Measurements from ENCODE around the gene RFT1. TPM values are rescaled to one million over a fixed set of nuclear protein-coding genes. Genes with fewer than 3 reads are reported as not detected.

Gene RFT1
- total RNA-seq, 1 experiment from 2014 or later, result 33.6 TPM

DNA sequence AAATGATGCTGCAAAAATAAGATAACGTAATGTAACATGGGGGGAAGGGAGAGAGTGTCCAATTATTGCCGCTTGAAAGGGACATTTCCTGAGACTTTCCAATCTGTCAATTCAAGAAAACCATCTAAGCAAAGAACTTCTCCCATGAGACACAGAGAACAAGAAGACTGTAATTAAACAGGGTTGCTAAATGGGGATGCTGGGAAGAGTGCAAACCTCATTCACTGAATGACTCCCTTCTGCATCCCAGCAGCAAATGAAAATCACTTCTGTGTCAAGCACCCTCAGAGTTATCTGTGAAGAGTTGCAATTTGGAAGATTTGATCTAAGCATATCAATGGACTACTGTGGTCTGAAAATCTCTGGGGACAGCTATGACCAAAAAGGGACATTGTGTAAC lies 3.6 kb downstream of the RFT1 start:
- Histone ChIP-seq H3K9ac (ENCODE audit: low read length) (no peak overlapping the region), H3K4me3 (replicated peaks in 1 of 2; ENCODE audit: low read depth in 1 of 2, low read length in 2 of 2) (no peak overlapping the region), H3K4me1 (ENCODE audit: control insufficient read depth in 1 of 2, insufficient read depth in 2 of 2, low read length in 2 of 2) (peaks cover 10 to 19% of the 10 kb centered on the region in 2 experiments; a peak in 3 of 4 replicates), H4K20me1 (ENCODE audit: insufficient read depth) (no peaks in the 10 kb centered on the region), H3K36me3 (ENCODE audit: control insufficient read depth in 1 of 2, insufficient read depth in 2 of 2, low read length in 2 of 2) (peaks cover 17 to 28% of the 10 kb centered on the region in 2 experiments), H3K9me3 (ENCODE audit: control insufficient read depth in 1 of 2, insufficient read depth in 1 of 2, low read depth in 1 of 2, low read length in 2 of 2) (no peaks in the 10 kb centered on the region), H3K4me2 (ENCODE audit: low read length) (no peak overlapping the region), H3K27me3 (ENCODE audit: insufficient read depth, low read length) (no peaks in the 10 kb centered on the region), H3K27ac (ENCODE audit: low read depth, low read length) (no peak overlapping the region), H3K79me2 (ENCODE audit: insufficient read depth, low read length) (peaks cover 27% of the 10 kb centered on the region), H3K9me2 (ENCODE audit: insufficient read depth) (no peaks in the 10 kb centered on the region), H2AFZ (ENCODE audit: low read depth, low read length, poor library complexity, severe bottlenecking) (no peak overlapping the region)
- RAD21 ChIA-PET (ENCODE audit: low non-redundant PET in 1 of 2, low total read pairs in 2 of 2, uncharacterized antibody in 2 of 2, unreplicated experiment in 2 of 2), result no interaction called here
- POLR2A ChIA-PET, result no interaction called here
- CTCF ChIA-PET, result no interaction called here
- TF ChIP-seq ZFX (IDR thresholded peaks at IDR 0.05) (no peak), SIN3A (IDR thresholded peaks at IDR 0.05; ENCODE audit: low read depth) (no peak)
- TF ChIP-seq, protein P1, sequence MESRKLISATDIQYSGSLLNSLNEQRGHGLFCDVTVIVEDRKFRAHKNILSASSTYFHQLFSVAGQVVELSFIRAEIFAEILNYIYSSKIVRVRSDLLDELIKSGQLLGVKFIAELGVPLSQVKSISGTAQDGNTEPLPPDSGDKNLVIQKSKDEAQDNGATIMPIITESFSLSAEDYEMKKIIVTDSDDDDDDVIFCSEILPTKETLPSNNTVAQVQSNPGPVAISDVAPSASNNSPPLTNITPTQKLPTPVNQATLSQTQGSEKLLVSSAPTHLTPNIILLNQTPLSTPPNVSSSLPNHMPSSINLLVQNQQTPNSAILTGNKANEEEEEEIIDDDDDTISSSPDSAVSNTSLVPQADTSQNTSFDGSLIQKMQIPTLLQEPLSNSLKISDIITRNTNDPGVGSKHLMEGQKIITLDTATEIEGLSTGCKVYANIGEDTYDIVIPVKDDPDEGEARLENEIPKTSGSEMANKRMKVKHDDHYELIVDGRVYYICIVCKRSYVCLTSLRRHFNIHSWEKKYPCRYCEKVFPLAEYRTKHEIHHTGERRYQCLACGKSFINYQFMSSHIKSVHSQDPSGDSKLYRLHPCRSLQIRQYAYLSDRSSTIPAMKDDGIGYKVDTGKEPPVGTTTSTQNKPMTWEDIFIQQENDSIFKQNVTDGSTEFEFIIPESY (IDR thresholded peaks at IDR 0.05; ENCODE audit: extremely low read depth, insufficient replicate concordance, low read length), result no peak
- ATAC-seq, result no peak
- no peak for DNase-seq (ENCODE audit: low read depth, low spot score)
- no TSS peak for BruUV-seq (replicated peaks)
- intact Hi-C loops (cut with micrococcal nuclease), result no loop called here

DNA sequence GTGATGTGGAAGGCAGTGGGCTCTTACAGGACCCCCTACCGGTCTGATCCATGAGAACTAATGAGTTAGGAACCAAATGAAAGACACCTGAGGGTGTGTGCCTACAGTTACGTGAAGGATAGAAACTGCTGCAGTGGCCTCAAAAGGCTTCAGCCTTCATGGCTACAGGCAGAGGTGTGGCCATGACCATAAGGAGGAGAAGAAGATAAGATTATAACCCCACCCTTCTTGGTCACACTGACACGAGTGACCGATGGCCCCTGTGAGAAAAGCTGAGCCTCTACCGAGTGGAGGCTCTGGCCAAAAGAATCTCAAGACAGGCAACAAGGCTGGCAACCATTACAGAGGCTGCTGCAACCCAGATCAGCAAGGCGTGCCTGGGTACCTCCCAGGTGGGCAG lies 6.3 kb downstream of the RFT1 start:
- intact Hi-C loops (cut with micrococcal nuclease), result no loop called here
- CTCF ChIA-PET, result no interaction called here
- TF ChIP-seq, protein P2, sequence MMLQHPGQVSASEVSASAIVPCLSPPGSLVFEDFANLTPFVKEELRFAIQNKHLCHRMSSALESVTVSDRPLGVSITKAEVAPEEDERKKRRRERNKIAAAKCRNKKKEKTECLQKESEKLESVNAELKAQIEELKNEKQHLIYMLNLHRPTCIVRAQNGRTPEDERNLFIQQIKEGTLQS (IDR thresholded peaks at IDR 0.05), result no peak
- TF ChIP-seq EZH2 (IDR thresholded peaks at IDR 0.05), result no peak
- no peak for TF ChIP-seq RAD21 (IDR thresholded peaks at IDR 0.05; ENCODE audit: low read depth)
- TF ChIP-seq, protein P3, sequence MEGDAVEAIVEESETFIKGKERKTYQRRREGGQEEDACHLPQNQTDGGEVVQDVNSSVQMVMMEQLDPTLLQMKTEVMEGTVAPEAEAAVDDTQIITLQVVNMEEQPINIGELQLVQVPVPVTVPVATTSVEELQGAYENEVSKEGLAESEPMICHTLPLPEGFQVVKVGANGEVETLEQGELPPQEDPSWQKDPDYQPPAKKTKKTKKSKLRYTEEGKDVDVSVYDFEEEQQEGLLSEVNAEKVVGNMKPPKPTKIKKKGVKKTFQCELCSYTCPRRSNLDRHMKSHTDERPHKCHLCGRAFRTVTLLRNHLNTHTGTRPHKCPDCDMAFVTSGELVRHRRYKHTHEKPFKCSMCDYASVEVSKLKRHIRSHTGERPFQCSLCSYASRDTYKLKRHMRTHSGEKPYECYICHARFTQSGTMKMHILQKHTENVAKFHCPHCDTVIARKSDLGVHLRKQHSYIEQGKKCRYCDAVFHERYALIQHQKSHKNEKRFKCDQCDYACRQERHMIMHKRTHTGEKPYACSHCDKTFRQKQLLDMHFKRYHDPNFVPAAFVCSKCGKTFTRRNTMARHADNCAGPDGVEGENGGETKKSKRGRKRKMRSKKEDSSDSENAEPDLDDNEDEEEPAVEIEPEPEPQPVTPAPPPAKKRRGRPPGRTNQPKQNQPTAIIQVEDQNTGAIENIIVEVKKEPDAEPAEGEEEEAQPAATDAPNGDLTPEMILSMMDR (IDR thresholded peaks at IDR 0.05 in 2 of 3, conservative IDR thresholded peaks at IDR 0.05 in 1 of 3; ENCODE audit: borderline replicate concordance in 1 of 3, insufficient read depth in 1 of 3, low read depth in 2 of 3, low read length in 2 of 3), result no peak
- TF ChIP-seq SP1 (IDR thresholded peaks at IDR 0.05; ENCODE audit: low read depth), result no peak
- TF ChIP-seq EZH2phosphoT487 (IDR thresholded peaks at IDR 0.05; ENCODE audit: borderline replicate concordance), result no peak
- TF ChIP-seq CEBPB (IDR thresholded peaks at IDR 0.05; ENCODE audit: low read depth), result no peak
- no peak for TF ChIP-seq SIN3A (IDR thresholded peaks at IDR 0.05; ENCODE audit: low read depth)
- TF ChIP-seq, protein P1 (IDR thresholded peaks at IDR 0.05; ENCODE audit: extremely low read depth, insufficient replicate concordance, low read length), result no peak
- TF ChIP-seq POLR2A (IDR thresholded peaks at IDR 0.05; ENCODE audit: borderline replicate concordance, extremely low read depth, insufficient read depth, insufficient read length), result no peak
- TF ChIP-seq, protein P4, sequence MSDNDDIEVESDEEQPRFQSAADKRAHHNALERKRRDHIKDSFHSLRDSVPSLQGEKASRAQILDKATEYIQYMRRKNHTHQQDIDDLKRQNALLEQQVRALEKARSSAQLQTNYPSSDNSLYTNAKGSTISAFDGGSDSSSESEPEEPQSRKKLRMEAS (IDR thresholded peaks at IDR 0.05), result no peak
- no peak for TF ChIP-seq TCF7L2 (IDR thresholded peaks at IDR 0.05; ENCODE audit: borderline replicate concordance, extremely low read depth, insufficient read depth, insufficient read length)
- TF ChIP-seq POLR2AphosphoS5 (IDR thresholded peaks at IDR 0.05; ENCODE audit: low read depth, low read length), result no peak
- TF ChIP-seq JUND (IDR thresholded peaks at IDR 0.05), result no peak
- TF ChIP-seq ZFX (IDR thresholded peaks at IDR 0.05), result no peak

More for the DNA sequence above, 6.3 kb downstream of the RFT1 start:
- Histone ChIP-seq H3K4me1 (ENCODE audit: control insufficient read depth in 1 of 2, insufficient read depth in 2 of 2, low read length in 2 of 2) (peaks cover under 1 to 2% of the 10 kb centered on the region in 2 experiments; a peak in 3 of 4 replicates), H3K27me3 (ENCODE audit: insufficient read depth, low read length) (no peaks in the 10 kb centered on the region), H2AFZ (ENCODE audit: low read depth, low read length, poor library complexity, severe bottlenecking) (no peak overlapping the region), H3K27ac (ENCODE audit: low read depth, low read length) (no peak overlapping the region), H3K4me3 (replicated peaks in 1 of 2; ENCODE audit: low read depth in 1 of 2, low read length in 2 of 2) (no peak overlapping the region), H4K20me1 (ENCODE audit: insufficient read depth) (no peaks in the 10 kb centered on the region), H3K4me2 (ENCODE audit: low read length) (no peak overlapping the region), H3K79me2 (ENCODE audit: insufficient read depth, low read length) (peaks cover 14% of the 10 kb centered on the region), H3K9ac (ENCODE audit: low read length) (no peak overlapping the region), H3K9me2 (ENCODE audit: insufficient read depth) (no peaks in the 10 kb centered on the region), H3K9me3 (ENCODE audit: control insufficient read depth in 1 of 2, insufficient read depth in 1 of 2, low read depth in 1 of 2, low read length in 2 of 2) (no peaks in the 10 kb centered on the region), H3K36me3 (ENCODE audit: control insufficient read depth in 1 of 2, insufficient read depth in 2 of 2, low read length in 2 of 2) (peaks cover 35 to 49% of the 10 kb centered on the region in 2 experiments)
- ATAC-seq (no peak), DNase-seq (ENCODE audit: low read depth, low spot score) (no peak)
- POLR2A ChIA-PET, result no interaction called here
- RAD21 ChIA-PET (ENCODE audit: low non-redundant PET in 1 of 2, low total read pairs in 2 of 2, uncharacterized antibody in 2 of 2, unreplicated experiment in 2 of 2), result no interaction called here
- no TSS peak for BruUV-seq (replicated peaks)
